HAP-1 (cell line): Measurements from ENCODE around the gene CLIP2.
"Not testable (repeated sequence)": the region's sequence is repeated elsewhere in the genome, so short reads cannot be mapped to it uniquely, and the experiment has no call there.

Experiments used
- DNase-seq, 2 experiments: peaks; one replicate each; pipeline ENCODE4 v3.0.0-alpha.2; 2016 to 2020; ENCODE audit warnings: low spot score in 2 of 2
- H3K27me3 ChIP-seq: fragments of 250-450 bp; sonication (Bioruptor Pico); 2 replicates; pipeline ENCODE4 v1.5.1; 2020; ENCODE audit warnings: low read depth, mild to moderate bottlenecking, moderate library complexity
- H3K36me3 ChIP-seq: fragments of 250-450 bp; sonication (Bioruptor Pico); replicated peaks from 2 replicates; pipeline ENCODE4 v1.5.1; 2020; ENCODE audit warnings: mild to moderate bottlenecking
- H3K4me1 ChIP-seq: fragments of 250-450 bp; sonication (Bioruptor Pico); 2 replicates; pipeline ENCODE4 v1.5.1; 2020; ENCODE audit warnings: mild to moderate bottlenecking
- H3K4me3 ChIP-seq: fragments of 250-450 bp; sonication (Bioruptor Pico); 2 replicates; pipeline ENCODE4 v1.5.1; 2020; ENCODE audit warnings: mild to moderate bottlenecking, moderate library complexity
- H3K9me3 ChIP-seq: fragments of 250-450 bp; sonication (Bioruptor Pico); 2 replicates; pipeline ENCODE4 v1.5.1; 2020; ENCODE audit warnings: mild to moderate bottlenecking, moderate library complexity
- in situ Hi-C: fragments of 300-500 bp; cut with MboI; formaldehyde crosslinking; loops from 3 replicates; pipeline ENCODE4 v1.14.3; 2020; ENCODE audit warnings: low sequenced_read_pairs, inconsistent platforms, mixed read lengths

The CLIP2 gene

DNA sequence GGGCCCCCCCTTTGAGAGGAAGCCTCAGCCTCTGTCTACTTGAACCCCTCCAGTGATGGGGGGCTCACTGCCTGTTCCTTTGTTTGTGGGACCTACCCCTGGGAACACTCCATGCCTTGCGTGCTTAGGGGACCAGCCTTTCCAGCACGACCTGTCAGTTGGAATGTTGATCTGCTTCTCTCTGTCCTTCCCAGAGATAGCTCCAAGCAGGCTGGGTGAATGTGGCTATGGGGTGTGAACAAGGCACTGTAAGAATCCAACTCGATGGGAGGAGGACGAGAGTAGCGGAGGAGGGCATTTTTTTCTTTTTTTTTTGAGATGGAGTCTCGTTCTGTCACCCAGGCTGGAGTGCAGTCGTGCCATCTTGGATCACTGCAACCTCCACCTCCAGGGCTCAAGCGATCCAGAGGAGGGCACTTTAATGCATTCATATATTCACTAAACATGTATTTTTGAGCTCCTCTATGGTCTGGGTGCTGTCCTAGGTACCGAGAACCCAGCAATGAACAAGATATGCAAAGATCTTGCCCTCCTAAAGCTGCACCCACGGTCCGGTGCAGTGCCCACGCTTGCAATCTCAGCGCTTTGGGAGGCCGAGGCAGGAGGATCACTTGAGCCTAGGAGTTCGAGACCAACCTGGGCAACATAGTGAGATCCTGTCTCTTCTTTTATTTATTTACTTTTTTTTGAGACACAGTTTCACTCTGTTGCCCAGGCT is 8.5 kb downstream of the CLIP2 start:
- Histone ChIP-seq H3K36me3 (no peaks in the 10 kb centered on the region), H3K9me3 (no peaks in the 10 kb centered on the region), H3K4me1 (peaks cover 13% of the 10 kb centered on the region), H3K27me3 (no peaks in the 10 kb centered on the region), H3K4me3 (no peak overlapping the region)
- no peak for DNase-seq
- in situ Hi-C loops = loop anchor here (5.0 kb wide), 1 partner anchor 35 kb away; no protein-coding TSS in a partner anchor

DNA sequence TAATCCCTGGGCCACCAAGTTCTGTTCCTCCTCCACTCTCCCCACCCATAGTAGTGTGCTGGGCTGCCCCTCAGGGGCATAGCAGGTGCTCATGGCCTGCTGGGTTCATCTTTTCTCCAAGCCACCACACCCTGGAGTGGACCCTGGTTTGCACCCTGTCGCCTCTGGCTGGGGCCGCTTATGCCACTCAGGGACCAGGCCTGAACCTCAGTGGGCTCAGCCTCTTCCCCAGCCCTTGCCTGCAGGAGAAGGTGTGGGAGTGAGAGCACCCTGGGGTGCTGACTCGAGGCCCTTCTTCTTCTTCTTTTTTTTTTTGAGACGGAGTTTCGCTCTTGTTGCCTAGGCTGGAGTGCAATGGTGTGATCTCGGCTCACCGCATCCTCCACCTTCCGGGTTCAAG is 10.2 kb downstream of the CLIP2 start:
- no peak for DNase-seq
- in situ Hi-C loops = loop anchor here (5.0 kb wide), 1 partner anchor 37 kb away; no protein-coding TSS in a partner anchor
- H3K4me1 ChIP-seq = peaks cover 13% of the 10 kb centered on the region
- H3K36me3 ChIP-seq = no peaks in the 10 kb centered on the region
- H3K9me3 ChIP-seq = no peaks in the 10 kb centered on the region
- no peak overlapping the region for H3K4me3 ChIP-seq
- no peaks in the 10 kb centered on the region for H3K27me3 ChIP-seq

DNA sequence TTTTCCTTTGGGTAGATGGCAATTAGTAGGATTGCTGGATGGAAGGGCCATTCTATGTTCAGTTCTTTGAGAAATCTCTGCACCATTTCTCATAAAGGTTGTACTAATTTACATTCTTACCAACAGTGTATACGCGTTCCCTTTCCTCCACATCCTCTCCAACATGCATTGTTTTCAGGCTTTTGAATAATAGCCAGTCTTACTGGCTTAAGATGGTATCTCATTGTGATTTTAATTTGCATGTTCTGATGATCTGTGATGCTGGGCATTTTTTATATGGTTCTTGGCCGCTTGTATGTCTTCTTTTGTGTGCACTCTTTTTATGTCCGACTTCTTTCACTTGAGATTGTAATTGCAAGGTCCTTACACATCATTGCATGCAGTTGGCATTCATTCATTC is 11.7 kb downstream of the CLIP2 start:
- no peaks in the 10 kb centered on the region for H3K9me3 ChIP-seq
- in situ Hi-C loops = no loop called here
- H3K4me1 ChIP-seq = peaks cover 13% of the 10 kb centered on the region
- DNase-seq = peak; percentile 53 to 100
- H3K4me3 ChIP-seq = no peak overlapping the region
- H3K27me3 ChIP-seq = no peaks in the 10 kb centered on the region
- H3K36me3 ChIP-seq = no peaks in the 10 kb centered on the region

DNA sequence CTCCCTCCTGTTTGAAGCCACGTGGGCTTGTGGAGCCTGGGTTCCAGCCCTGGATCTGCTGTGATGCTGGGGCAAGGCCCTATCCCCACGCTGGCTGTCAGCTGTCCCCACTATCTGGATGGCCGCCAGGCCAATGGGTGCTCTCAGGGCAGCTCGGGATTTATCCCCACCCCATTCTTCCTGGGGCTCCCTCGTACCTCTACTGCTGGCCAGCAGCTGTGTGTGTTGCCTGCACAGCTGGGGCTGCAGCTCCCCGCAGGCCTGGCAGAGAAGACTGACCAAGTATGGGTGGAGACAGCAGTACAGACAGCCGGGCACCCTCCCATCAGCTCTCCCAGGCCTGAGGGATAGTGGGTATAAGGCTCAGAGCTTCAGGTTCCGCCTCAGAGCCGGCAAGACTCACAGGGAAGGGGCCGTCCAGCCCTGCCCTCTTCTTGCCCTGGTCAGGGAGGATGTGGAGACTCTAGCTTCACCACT is 13.6 kb downstream of the CLIP2 start:
- Histone ChIP-seq H3K4me1 (peaks cover 21% of the 10 kb centered on the region), H3K36me3 (no peaks in the 10 kb centered on the region), H3K4me3 (no peak overlapping the region), H3K9me3 (no peaks in the 10 kb centered on the region), H3K27me3 (no peaks in the 10 kb centered on the region)
- in situ Hi-C loops = no loop called here
- no peak for DNase-seq

DNA sequence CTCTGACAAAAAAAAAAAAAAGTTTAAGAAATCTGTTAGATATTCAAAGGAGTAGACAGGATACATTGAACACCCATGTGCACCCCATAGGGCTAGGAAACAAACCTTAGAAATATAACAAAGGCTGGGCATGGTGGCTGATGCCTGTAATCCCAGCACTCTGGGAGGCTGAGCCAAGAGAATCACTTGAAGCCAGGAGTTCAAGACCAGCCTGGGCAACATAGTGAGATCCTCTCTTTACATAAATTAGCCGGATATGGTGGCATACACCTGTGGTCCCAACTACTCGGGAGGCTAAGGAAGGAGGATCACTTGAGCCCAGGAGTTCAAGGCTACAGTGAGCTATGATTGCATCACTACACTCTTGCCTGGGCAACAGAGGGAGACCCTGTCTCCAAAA is 15.3 kb downstream of the CLIP2 start:
- Histone ChIP-seq H3K4me1 (peaks cover 21% of the 10 kb centered on the region), H3K27me3 (no peaks in the 10 kb centered on the region), H3K4me3 (no peak overlapping the region), H3K9me3 (no peaks in the 10 kb centered on the region), H3K36me3 (no peaks in the 10 kb centered on the region)
- in situ Hi-C loops = no loop called here
- no peak for DNase-seq

DNA sequence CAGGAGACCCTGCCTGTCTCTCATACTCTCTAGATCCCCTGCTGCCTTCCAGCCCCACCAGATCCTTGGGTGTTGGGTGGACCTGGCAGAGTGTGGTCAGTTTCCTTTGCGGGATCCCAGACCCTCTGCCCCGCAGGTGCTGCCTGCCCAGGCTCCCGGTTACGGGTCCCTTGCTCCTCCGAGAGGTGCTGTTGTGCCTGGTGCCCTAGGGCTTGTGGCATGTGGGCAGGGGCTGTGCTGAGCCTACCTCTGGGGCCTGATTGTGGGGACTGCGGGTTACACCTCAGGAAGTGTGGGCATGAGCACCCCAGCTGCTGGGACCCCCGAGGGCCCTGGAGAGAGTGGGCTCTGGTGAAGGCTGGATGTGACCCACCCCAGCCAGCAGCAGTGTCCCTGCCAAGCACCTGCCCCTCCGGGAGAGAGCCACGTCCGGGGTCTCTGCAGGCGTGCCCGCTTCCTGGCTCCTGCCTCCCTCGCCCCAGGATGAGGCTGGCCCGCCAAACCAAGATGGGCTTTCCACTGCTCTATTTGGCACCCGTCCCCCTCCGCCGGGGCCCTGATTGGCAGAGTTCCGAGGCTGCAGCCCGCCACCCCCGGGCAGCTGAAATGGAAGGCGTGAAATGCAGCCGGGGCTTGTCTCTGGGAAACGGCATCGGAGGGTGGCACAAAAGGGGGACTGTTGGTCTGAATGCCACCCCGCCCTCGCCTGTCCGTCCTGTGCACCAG is 17.0 kb downstream of the CLIP2 start:
- Histone ChIP-seq H3K4me1 (peaks cover 14% of the 10 kb centered on the region), H3K9me3 (no peaks in the 10 kb centered on the region), H3K4me3 (no peak overlapping the region), H3K36me3 (no peaks in the 10 kb centered on the region), H3K27me3 (no peaks in the 10 kb centered on the region)
- DNase-seq = no peak
- in situ Hi-C loops = no loop called here

DNA sequence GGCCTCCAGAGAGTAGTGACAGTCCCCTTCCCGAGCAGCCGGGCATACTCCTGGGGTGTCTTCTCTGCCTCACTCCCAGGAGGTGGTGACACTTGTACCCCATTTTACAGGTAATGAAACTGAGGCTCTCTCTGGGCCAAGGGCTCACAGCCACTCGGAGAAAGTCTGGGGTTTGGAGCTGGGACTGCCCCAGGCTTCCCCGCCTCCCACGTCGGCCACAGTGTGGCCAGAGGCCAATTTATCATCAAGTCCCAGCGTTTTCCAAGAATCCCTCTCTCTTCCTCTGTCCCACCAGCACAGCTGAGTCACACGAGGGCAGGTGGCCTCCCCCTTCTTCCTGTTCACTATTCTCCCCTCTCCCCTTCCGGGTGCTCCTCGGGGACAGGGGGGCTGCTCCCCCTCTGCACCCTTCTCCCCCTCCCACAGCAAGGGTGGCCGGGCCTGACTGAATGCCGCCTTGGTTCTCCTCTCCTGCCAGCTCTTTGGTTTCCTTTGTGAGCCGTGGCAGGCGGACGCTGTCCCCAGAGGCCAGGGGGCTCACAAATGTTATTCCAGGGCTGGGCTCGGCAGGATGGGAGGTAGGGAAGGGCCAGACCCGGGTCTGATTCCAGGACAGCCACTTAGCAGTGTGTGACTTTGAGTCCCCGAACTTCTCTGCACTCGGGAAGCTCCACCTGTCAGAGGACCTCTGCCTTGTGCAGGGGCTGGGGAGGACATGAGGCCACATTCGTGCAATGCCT is 17.7 kb downstream of the CLIP2 start:
- DNase-seq = peak in 1 of 2 experiments; percentile 50
- no peak overlapping the region for H3K4me3 ChIP-seq

DNA sequence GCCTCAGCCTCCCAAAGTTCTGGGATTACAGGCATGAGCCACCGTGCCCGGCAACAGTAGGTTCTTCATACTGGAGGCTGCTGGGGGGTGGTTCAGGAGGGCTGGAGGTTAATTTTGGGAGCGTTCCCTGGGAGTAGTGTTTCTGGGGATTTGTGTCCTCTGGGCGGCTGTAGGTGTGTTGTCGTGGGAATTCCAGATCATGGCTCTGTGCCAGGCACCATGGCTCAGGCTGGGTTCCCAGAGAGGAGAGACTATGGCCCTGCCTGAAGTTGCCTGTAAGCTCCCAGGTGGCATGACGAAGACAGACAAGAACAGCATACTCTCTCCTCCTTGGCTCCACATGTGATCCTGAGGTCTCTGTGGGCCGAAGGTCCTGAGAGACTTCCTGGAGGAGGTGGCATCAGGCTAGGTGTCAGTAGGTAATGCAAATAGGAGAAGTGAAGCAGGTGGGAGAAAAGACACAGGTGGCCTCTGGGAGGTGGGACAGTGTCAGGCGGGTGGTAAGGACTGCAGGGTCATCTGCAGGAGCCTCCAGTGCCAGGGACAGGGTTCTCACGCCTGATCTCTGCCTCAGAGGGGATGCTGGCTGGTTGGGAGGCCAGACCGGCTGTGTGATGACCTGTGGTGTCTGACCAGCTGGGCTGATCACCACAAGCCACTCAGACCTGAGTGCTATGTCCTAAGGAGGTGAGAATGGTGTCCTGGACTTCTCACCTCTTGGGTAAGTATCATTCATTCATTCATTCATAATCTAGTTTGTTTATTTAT is 18.7 kb downstream of the CLIP2 start:
- Histone ChIP-seq H3K4me1 (peaks cover 8% of the 10 kb centered on the region), H3K9me3 (no peaks in the 10 kb centered on the region), H3K4me3 (no peak overlapping the region), H3K36me3 (no peaks in the 10 kb centered on the region), H3K27me3 (no peaks in the 10 kb centered on the region)
- in situ Hi-C loops = no loop called here
- no peak for DNase-seq

More for the DNA sequence above, 17.7 kb downstream of the CLIP2 start:
- Histone ChIP-seq H3K4me1 (peaks cover 8% of the 10 kb centered on the region), H3K9me3 (no peaks in the 10 kb centered on the region), H3K36me3 (no peaks in the 10 kb centered on the region), H3K27me3 (no peaks in the 10 kb centered on the region)
- in situ Hi-C loops = no loop called here

DNA sequence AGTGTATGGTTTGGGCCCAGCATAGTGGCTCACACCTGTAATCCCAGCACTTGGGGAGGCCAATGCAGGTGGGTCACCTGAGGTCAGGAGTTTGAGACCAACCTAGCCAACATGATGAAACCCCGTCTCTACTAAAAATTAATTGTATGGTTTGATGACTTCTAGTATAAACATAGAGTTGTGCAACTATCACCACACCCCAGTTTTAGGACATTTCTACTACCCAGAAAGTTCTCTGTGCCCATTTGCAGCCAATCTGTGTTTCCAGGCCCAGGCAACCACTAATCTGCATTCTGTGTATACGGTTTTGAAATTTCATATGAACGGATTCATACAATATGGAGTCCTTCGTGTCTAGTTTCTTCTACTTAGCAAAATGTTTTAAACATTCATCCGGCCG is 20.0 kb downstream of the CLIP2 start:
- in situ Hi-C loops = no loop called here
- Histone ChIP-seq H3K4me3 (no peak overlapping the region), H3K27me3 (no peaks in the 10 kb centered on the region), H3K9me3 (no peaks in the 10 kb centered on the region), H3K36me3 (no peaks in the 10 kb centered on the region), H3K4me1 (peaks cover 8% of the 10 kb centered on the region)
- no peak for DNase-seq

DNA sequence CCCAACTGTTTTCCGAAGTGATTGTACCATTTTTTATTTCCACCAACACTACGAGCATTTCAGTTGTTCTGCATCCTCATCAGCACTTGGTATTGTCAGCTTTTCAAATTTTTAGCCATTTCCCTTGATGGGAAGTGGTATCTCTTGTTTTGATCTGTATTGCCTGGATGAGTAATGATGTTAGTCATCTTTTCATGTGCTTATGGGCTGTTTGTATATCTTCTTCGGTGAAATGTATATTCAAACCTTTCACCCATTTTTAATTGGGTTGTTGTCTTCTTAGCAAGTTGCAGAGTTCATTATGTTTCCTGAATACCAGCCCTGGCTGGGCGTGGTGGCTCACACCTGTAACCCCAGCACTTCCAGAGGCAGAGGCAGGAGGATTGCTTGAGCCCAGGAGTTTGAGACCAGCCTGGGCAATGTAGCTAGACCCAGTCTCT is 22.1 kb downstream of the CLIP2 start:
- Histone ChIP-seq H3K36me3 (no peaks in the 10 kb centered on the region), H3K4me3 (no peak overlapping the region), H3K4me1 (peaks cover 8% of the 10 kb centered on the region), H3K9me3 (no peaks in the 10 kb centered on the region), H3K27me3 (no peaks in the 10 kb centered on the region)
- no peak for DNase-seq
- in situ Hi-C loops = no loop called here

DNA sequence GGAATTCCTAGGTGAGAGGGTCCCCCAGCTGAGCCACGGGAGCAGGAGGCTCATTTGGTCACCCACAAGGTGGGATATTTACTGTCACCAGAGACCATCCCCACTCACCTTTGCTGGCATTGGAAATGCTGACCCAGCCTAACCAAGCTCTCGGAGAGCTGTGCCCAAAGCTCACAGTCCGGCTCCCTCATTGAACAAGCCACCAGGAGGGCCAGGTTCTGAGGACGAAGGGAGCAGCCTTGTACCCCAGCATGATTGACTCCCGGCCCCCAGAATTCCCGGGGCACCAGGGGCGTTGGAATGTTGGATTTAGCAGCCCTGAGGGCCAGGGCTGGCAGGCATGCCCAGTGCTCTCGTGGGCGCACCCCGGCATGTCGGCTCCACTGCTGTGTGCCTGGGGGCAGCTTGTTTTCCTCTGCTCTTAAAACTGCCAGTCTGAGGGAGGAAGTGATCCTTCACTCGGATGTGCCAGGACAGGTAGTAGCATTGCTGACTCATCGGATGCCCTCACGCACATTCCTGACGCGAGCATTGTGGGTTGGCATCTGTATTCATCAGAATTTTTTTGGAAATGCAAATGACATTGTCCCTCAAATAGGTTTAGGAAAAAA is 23.3 kb downstream of the CLIP2 start:
- no peak for DNase-seq
- no peaks in the 10 kb centered on the region for H3K9me3 ChIP-seq
- no peak overlapping the region for H3K4me3 ChIP-seq
- H3K27me3 ChIP-seq = no peaks in the 10 kb centered on the region
- no peaks in the 10 kb centered on the region for H3K36me3 ChIP-seq
- in situ Hi-C loops = no loop called here
- H3K4me1 ChIP-seq = no peaks in the 10 kb centered on the region

DNA sequence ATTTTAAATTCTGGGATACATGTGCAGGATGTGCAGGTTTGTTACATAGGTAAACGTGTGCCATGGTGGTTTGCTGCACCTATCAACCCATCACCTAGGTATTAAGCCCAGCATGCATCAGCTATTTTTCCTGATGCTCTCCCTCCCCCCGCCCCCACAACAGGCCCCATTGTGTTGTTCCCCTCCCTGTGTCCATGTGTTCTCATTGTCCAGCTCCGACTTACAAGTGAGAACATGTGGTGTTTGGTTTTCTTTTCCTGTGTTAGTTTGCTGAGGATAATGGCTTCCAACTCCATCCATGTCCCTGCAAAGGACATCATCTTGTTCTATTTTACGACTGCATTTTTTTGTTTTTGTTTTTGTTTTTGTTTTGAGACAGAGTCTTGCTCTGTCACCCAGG is 26.7 kb downstream of the CLIP2 start:
- H3K36me3 ChIP-seq, H3K4me1 ChIP-seq, H3K4me3 ChIP-seq, H3K27me3 ChIP-seq, in situ Hi-C loops, H3K9me3 ChIP-seq, DNase-seq: not testable (repeated sequence)

DNA sequence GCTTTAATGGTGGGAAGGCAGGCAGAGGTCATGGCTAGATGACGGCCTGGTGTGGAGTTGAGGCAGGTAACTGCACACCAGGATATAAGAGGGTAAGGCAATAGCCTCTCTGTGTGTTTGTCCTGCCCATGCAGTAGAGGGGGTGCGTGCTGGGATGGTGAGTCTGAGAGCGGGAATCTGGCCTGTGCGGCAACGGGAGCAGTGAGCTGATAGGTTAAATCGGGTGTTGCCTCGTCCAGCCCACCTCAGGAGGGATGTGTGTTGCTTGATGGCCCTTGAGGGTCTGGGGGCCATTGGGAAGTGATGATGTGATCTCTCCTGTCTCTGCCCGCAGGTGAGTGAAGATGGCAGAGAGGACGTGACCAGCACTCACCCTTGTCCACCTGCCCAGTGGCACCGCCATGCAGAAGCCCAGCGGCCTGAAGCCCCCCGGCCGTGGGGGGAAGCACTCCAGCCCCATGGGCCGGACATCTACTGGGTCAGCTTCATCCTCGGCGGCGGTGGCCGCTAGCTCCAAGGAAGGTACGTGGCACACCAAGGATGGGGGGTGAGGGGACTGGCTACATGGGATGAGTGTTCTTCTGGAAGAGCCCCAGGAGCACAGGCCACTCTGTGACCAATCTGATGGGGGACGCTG is 28.1 kb downstream of the CLIP2 start:
- Histone ChIP-seq H3K27me3 (no peaks in the 10 kb centered on the region), H3K4me3 (no peak overlapping the region), H3K9me3 (no peaks in the 10 kb centered on the region), H3K36me3 (no peaks in the 10 kb centered on the region), H3K4me1 (no peaks in the 10 kb centered on the region)
- no peak for DNase-seq
- in situ Hi-C loops = no loop called here
